Stimulated activated CD8-positive, alpha-beta memory T cell treated with anti-CD3 and anti-CD28 coated beads, Interleukin-15, amount 100 ng/mL, for 48 hours (primary cell): ENCODE data around the gene TMEM184C.

Experiments used
- DNase-seq, 2 donors: peaks; one replicate each; pipeline ENCODE4 v3.0.0-alpha.2; 2020; ENCODE audit warnings: low read depth in 2 of 2

The TMEM184C gene

DNA sequence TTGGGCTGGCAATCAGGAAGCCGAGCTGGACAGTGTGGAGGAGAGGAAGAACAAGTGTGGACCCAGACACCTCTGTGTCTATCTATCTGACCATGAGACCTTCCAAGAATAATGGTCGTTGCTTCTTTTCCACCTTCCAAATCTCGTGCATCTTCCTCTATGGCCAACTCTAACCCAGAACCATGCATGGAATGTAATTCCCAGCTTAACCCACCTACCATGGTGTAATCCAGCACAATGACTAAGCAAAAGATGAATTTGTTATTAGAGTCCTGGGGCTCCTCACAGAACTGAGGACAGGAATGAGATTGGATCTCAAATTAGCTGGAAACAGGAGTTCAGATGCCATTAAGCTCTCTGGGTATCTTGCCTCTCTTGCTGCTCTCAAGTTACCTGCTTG, 17.4 kb upstream of the TMEM184C start:
- DNase-seq = no peak

DNA sequence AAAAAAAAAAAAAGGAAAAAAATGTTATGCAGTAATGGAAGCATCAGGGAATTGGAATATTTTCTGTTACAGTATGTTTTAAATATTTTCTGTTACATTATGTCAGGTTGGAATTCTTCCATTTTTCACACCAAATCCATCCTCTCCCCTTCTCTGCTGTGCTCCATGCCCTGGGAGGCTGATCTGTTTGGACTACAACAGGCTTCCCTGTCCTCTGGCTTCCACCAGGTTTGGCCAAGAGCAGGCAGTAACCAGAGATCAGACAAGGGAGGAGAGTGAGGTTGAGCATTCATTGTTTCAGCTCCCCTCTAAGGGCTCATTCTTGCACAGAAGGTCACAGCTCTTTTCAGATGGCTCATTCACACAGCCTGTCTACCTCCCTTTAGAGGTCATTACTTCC, 11.7 kb upstream of the TMEM184C start:
- no peak for DNase-seq

DNA sequence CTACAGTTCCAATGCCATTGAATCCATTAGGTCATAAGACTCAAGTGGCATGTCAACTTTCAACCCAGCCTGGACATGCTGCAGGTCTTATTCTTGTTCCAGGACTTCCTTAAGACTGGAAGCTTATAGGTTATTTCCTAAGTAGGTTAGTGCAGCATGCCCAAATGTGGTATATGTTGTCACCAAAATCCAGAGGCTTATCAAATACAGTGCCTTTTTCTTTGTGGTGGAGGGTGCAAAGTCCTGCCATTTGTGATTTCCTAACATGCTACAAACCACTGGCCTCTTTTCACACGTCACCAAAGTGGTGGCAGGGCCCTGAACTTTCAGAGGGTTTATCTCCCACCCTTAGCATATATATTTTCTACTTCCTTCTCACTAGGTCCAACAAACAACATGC, 9.7 kb upstream of the TMEM184C start:
- no peak for DNase-seq

DNA sequence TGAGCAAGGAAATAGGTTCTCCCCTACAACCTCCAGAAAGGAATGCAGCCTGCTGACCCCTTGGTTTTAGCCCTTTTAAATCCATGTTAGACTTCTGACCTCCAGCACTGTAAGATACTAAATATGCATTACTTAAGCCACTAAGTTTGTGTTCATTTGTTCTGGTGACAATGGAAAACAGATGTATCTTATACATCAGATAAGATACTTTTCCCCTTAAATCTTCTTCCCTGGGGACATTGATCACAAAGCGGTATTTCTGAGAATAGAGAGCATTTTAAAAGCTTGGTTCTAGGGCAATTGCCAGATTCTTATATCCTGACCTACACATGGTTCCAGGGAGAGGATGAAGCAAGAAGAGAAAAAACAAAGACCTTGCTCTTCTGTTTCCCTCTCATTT, 6.5 kb upstream of the TMEM184C start:
- no peak for DNase-seq

DNA sequence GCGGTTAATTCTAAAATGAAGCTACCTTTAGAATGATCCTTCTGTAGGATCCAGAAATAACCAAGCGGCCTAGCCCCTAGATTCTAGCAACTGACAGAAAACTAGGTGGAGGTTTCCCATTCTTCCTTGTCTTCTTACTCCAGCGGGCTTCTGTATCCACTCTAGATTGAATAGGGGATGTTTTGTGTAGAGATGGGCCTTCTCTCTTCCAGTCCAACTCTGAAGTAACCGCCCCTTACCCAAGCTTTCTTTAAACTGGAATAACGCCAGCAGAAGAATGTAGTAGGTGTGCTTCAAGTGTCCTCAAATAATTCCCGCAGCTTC, 386 bp upstream of the TMEM184C start:
- DNase-seq = no peak

DNA sequence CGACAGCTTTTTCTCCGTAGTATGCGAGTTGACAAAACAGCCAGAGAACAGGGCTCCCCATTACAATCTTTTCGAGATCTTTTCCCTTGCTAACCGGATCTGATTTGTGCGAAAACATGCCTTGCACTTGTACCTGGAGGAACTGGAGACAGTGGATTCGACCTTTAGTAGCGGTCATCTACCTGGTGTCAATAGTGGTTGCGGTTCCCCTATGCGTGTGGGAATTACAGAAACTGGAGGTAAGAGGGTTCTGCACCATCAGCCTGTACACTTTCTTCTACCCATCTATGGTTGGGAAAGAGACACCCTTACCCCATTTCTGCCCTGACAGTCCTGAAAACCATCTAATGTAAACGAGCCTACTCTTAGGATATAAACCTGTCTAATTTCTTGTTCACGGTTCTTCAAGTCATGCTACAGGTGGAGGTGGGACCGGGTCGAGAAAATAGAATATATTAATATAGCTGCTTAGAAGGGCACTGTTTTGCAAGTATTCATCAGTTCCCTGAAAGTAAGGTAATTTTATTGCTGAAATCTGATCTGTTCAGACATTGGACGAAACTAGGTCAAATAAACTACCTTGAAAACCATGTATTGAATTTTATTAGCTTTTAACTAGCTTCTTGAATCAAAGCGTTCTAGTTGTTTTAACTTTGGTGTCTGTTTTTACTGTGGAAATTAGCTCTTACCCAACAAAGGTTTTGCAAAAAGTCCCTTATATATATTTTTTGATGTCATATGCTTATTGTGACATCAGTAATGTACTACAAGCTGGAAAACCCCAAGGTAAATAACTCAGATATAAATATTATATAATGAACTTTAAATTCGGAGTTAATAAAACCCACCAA, 869 bp downstream of the TMEM184C start:
- DNase-seq = no peak

DNA sequence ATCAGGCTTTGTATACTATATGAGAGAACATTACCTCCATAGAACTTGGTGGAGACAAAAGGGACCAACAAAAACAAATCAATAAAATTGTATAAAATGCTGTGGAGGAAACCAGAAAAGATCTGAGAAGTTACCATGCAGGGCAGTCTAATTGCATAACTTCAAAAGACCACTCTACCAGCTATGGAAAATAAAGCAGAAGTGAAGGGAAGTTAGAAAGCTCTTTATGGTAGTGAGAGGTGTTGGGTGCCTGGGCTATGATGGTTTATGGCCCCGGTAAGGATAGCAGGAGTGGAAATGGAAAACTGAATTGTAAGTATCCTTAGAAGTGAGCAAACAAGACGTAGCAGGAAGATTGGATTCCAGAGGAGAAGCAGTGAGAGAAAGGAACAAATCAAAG, 3.1 kb downstream of the TMEM184C start:
- DNase-seq = no peak

DNA sequence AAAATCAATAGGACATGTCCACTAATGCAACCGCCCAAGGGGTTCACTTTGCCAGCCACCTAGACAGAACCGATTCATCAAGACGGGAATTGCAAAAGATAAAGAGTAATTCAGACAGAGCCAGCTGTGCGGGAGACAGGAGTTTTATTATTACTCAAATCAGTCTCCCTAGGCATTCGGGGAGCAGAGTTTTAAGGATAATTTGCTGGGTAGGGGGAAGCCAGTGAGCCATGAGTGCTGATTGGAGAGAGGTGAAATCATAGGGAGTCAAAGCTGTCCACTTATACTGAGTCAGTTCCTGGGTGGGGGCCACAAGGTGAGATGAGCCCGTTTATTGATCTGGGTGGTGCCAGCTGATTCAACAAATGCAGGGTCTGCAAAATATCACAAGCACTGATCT, 8.5 kb downstream of the TMEM184C start:
- no peak for DNase-seq

DNA sequence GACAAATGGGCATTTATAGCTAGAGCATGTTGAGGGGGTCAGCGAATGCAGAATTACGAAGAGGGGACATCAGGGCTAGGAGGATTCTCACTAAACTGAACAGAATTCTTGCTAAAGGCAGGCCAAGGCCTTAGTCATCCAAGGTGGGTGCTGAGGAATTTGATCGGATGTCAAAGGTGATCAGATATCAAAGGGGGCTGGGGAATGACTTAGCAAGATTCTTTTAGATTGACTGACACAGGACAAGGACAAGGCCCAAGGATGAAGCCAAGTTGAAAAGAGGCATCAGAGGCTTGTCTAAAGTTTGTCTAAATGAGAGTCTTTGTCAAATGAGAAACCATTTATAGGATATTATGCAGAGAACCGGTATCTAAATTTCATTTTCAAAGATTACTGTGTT, 9.7 kb downstream of the TMEM184C start:
- DNase-seq = no peak

DNA sequence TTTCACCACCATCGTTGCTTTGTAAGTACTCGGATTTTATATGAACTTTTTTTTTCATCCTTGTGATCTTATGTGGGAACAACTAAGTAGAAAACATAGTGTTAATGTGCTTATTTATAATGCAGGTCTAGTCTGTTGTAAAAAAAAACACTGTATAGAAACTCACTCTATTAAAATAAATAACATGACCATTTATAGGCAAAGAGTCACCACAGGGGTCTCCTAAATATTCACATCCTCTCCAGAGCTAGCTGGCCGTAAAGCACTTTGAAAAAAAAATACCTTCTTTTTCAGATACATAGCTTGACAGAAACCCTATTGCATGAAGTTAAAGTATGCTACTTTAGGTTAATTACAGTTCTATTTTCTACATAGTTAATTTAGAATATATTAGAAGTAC, 11.2 kb downstream of the TMEM184C start:
- DNase-seq = no peak

DNA sequence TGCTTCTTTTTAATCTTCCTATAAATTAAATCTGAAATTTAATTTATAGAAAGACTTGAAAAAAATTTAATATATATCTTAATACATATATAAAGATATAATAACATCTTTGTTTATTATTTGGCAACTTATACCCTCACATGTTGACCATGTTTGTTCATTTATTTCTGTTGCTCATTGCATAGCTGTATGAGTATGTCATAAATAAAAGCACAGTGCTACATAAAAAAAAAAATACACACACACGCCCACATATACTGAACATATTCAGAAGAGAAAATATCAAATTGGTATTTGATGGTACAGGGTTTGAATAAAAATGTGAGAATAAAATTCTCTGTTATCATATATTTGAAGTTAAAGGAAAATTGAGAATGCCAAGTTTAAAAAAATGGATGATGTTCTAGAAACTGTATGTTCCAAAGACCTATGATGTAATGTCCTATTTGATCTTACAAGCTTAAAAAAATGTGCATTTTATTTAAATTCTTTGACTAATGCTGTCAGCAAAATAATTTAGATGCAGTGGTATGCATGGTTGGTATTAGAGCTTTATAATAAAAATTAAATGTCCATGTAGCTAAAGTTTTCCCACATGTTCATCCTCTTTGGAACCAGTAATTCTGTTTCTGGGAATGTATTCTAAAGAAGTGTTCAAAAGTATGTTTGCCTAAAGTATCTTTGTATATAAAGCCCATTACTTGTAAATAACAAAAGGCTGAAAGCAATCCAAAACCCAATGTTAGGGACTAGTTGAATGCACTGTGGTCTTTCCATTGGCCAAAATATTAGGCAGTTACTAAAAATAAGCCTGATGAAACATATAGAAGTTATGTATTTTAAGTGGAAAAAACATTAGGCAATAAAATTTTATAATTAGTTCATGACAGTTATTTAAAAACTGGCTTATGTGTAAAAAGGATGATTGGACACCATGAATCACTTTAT, 12.9 kb downstream of the TMEM184C start:
- DNase-seq = no peak

DNA sequence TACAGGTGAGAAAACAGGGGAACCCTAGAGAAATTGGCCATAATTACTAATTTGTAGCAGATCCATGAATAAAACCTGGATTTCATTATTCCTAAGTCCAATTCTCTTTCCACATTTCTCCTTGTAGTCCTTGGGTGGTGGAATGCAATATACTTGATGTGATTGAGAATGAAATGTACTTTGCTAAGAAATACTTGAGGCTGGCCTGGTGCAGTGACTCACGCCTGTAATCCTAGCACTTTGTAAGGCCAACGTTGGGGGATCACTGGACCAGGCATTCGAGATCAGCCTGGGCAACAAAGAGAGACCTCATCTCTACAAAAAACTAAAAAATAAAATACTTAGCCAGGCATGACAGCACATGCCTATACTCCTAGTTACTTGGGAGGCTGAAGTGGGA, 15.9 kb downstream of the TMEM184C start:
- DNase-seq = no peak

DNA sequence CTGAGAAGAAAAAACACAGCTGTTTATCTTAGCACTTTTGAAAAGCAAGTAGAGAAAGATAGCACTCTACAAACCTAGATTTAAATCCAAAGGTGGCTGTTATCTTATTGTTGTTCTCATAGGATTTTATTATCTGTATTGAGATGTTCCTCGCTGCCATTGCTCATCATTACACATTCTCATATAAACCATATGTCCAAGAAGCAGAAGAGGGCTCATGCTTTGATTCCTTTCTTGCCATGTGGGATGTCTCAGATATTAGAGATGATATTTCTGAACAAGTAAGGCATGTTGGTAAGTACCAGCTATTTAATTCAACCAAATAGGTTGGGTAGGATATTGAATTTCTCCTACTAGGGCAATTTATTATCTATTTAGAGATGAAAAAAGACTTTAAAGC, 16.4 kb downstream of the TMEM184C start:
- DNase-seq = no peak

DNA sequence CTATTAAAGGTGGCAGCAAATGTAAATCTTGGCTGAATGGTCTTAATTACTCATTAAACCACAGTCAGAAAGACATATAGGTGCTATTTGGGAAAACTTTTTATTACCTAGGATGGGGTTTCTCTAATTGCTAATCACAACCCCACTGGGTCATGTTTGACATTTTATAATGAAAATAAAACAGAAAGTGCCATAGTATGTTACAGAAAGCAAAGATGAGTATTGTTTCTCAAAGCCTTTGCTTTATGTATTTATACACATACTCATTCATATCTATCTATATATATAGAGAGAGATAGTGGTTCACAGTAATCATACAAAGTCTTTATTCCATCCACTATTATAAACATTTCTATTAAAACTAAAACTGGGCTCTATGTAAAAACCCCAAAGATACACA, 18.2 kb downstream of the TMEM184C start:
- DNase-seq = no peak

DNA sequence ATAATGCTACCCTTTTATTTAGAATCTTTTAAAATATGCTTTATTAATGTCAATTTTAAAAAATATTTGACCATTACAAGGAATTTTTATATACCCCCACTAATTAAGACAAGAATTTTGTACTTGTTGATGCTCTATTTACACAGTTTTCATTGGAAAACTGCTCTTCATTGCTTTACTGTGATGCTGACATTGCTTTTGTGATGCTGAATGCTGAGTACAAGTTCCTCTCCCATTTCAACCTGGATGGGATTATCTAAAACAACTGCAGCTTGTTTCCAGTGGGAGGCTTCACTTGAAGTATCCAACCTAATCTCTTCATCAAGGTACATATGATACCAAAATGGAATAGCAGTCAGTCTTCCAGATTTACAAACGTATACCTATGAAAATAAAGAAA, 21.2 kb downstream of the TMEM184C start:
- DNase-seq = no peak

DNA sequence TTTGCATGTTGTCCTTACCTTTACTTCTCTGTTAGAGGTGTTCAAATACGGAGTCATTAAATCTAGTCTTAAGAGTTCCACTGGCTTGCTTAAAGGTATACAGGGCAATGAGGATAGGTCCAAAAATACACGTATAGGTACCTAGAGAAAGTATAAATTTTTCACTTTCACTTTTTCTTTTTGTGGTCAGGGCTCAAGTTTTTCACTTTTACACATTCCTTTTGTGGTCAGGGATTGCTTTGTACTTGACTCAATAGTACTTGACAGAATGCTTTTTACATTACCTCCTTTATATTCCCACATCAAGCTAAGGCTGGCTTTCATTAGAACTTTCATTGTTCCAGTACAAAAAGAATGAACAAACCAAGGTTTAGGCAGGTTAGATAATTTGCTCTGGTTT, 21.7 kb downstream of the TMEM184C start:
- DNase-seq = no peak

DNA sequence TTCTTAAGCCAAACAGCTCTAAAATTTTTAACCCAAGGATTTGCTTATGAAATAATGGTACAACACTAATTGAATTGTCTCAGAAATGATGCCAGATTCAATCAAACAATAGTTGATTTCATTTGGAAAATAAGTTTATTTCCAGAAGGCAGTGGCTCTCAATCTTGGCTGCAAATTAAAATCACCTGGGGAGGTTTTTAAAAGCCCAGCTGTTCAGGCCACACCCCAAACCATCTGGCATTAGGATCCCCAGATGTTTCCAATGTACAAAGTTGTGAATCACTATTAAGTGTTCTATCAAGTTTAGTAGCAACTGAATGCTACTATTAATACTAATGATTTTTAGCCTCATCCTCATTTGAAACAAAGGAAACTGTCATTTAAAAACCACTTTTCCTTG, 22.2 kb downstream of the TMEM184C start:
- DNase-seq = no peak

DNA sequence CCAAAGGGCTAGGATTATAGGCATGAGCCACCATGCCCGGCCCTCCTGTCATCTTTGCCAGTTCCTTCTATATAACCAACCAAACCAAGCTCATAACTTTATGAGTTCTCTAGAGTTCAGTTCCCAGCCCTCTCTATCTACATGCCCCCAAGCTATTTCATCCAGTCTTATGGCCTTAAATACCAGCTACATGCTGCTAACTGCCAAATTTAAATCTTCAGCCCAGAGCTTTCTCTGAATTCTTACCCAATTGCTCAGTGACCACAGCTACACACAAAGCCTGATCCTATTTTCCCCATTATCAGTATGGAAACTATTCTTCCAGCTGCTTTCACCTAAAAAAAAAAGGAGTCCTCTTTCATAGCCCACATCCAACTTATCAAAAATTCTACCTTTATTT, 23.1 kb downstream of the TMEM184C start:
- no peak for DNase-seq

DNA sequence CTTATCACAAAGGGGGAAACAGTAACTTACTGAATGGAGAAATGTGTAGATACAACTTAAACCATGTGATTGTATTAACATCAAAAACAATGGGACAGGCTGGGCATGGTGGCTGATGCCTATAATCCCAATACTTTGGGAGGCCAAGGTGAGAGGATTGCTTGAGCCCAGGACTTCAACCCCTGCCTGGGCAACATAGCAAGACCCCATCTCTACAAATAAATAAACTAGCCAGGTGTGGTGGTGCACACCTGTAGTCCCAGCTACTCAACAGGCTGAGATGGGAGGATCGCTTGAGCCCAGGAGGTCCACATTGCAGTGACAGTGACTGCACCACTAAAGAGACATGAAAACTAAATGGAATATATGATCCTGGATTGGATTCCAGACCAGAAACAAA, 26.4 kb downstream of the TMEM184C start:
- no peak for DNase-seq

DNA sequence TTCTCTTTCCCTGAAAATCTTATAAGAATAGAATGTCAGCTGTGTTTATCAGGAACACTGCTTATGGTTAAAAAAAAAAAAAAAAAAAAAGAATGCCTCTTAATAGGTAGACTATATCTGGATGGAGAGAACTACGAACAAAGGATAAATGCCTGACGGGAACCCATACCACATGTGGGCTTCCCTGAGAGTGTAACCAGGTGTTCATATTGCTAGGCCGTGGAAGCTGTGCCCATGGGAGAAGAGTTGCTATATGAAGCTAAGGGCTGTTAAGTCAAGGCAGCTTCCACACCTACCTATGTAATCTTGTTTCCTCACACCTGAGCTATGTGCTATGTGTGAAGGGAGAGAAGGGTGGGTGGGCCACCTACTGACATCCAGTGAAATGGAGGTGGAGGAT, 27.3 kb downstream of the TMEM184C start:
- DNase-seq = no peak

DNA sequence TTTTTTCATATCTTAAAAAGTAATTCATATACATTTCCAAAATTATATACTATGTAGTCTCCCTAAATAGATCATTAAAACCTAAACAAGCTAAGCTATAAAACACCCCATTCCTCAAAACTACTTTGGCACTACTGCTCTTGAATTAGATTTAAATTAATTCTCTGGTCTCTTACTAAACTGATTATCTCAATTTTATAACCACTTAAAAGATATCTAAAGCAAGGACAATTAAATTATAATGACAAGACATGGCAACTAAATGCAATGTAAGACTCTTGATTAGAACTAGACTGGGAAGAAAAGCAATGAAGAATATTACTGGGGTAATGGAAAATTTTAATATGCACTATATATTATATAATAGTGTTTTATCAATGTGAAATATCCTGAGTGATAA, 27.9 kb downstream of the TMEM184C start:
- no peak for DNase-seq

DNA sequence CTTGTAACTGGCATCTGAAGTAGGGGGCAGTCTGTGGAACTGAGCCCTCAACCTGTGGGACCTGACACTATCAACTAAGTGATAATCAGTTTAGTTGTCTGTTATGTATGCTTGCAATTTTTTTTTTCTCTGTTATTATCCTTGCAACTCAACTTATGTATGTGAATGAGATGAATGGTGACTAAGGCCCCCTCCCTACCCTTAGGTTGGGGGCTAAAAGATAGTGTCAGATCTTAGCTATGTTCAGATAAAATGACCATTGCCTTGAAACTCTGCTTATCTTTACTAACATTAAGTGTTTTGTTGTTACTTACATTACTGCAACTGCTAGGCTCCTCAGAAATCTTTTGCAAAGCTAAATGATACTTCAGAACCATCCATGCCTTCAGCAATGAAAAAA, 31.5 kb downstream of the TMEM184C start:
- DNase-seq = no peak

DNA sequence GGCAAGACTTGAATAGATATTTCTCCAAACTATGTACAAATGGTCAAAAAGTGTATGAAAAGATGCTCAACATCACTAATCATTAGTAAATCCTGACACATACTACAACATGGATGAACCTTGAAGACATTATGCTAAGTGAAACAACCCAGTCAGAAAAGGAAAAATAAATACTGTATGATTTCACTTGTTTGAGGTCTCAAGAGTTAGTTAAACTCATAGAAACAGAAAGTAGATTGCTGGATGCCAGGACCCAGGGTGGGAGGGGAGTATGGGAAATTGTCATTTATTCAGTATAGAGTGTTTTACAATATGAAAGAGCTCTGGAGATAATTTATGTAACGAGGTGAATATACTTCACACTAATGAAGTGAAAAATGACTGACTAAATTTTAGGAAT, 34.4 kb downstream of the TMEM184C start:
- DNase-seq = no peak
